Activated CD4-positive, alpha-beta memory T cell treated with anti-CD3 and anti-CD28 coated beads, Interleukin-2, amount 10 ng/mL, durations not matched to agents 7 days and 5 days (primary cell): ENCODE measurements around the gene PSMD1. TPM values are rescaled to one million over a fixed set of nuclear protein-coding genes. Genes with fewer than 3 reads are reported as not detected.

Experiments
- CTCF ChIA-PET: fragments of 350-600 bp; sonication (Branson Sonifier 250); formaldehyde crosslinking; loops from one replicate; lab custom pipeline; 2021; ENCODE audit warnings: antibody characterized with exemption, inconsistent platforms; lab: Charles Lee
- POLR2A ChIA-PET: fragments of 350-600 bp; sonication (Branson Sonifier 250); formaldehyde crosslinking; loops from one replicate; lab custom pipeline; 2021; ENCODE audit warnings: antibody characterized with exemption; lab: Charles Lee
- DNase-seq: peaks from one replicate; pipeline ENCODE4 v3.0.0-alpha.2; 2020
- H3K27ac Mint-ChIP-seq: one replicate; pipeline ENCODE4 v1.8.0; 2021; ENCODE audit warnings: mild to moderate bottlenecking, mixed read lengths
- H3K27me3 Mint-ChIP-seq: one replicate; pipeline ENCODE4 v1.8.0; 2021; ENCODE audit warnings: mixed read lengths
- H3K36me3 Mint-ChIP-seq: one replicate; pipeline ENCODE4 v1.8.0; 2021; ENCODE audit warnings: low read depth, mixed read lengths
- H3K4me1 Mint-ChIP-seq: one replicate; pipeline ENCODE4 v1.8.0; 2021; ENCODE audit warnings: mixed read lengths
- H3K4me3 Mint-ChIP-seq: one replicate; pipeline ENCODE4 v1.8.0; 2021; ENCODE audit warnings: mild to moderate bottlenecking, mixed read lengths
- H3K9me3 Mint-ChIP-seq: one replicate; pipeline ENCODE4 v1.8.0; 2021; ENCODE audit warnings: mixed read lengths
- total RNA-seq, 2 experiments: library from RNA; stranded (reverse); gene quantifications; one replicate each; pipeline ENCODE4 v1.2.3, GENCODE V29; 2021

The PSMD1 gene
- total RNA-seq, 2 experiments from 2014 or later: 79.3 to 80.0 TPM

- ChIA-PET POLR2A (interaction anchor here (1.0 to 1.6 kb wide), 2 partner anchors 10 to 304 kb away, joined by 3 to 4 read pairs; partner anchors contain the start of gene NCL), CTCF (no interaction called here)
- H3K9me3 Mint-ChIP-seq: no peaks in the 10 kb centered on the region
- H3K4me3 Mint-ChIP-seq: no peak overlapping the region
- peaks cover 15% of the 10 kb centered on the region for H3K4me1 Mint-ChIP-seq
- DNase-seq: no peak
- no peaks in the 10 kb centered on the region for H3K27me3 Mint-ChIP-seq
- peaks cover 19% of the 10 kb centered on the region for H3K36me3 Mint-ChIP-seq
- H3K27ac Mint-ChIP-seq: no peak overlapping the region
These were observed 104.0 kb downstream of the PSMD1 start for GRCh38 chr2:231160701-231161100.

GRCh38 chr2:231161252-231161839 is 104.7 kb downstream of the PSMD1 start:
- peaks cover 24% of the 10 kb centered on the region for H3K36me3 Mint-ChIP-seq
- DNase-seq: no peak
- H3K27ac Mint-ChIP-seq: peak overlapping the region; percentile 31
- ChIA-PET CTCF (interaction anchor here (0.9 kb wide), 1 partner anchor 321 kb away, joined by 3 read pairs; no protein-coding TSS in a partner anchor), POLR2A (interaction anchor here (1.0 kb wide), 1 partner anchor 303 kb away, joined by 4 read pairs; the partner anchor contains the start of gene NCL)
- H3K4me3 Mint-ChIP-seq: no peak overlapping the region
- peaks cover 15% of the 10 kb centered on the region for H3K4me1 Mint-ChIP-seq
- no peaks in the 10 kb centered on the region for H3K27me3 Mint-ChIP-seq
- H3K9me3 Mint-ChIP-seq: no peaks in the 10 kb centered on the region

- H3K4me1 Mint-ChIP-seq: peaks cover 15% of the 10 kb centered on the region
- peaks cover 28% of the 10 kb centered on the region for H3K36me3 Mint-ChIP-seq
- no peak for DNase-seq
- ChIA-PET CTCF (interaction anchor here (0.9 kb wide), 1 partner anchor 320 kb away, joined by 3 read pairs; no protein-coding TSS in a partner anchor), POLR2A (no interaction called here)
- H3K27me3 Mint-ChIP-seq: no peaks in the 10 kb centered on the region
- peak overlapping the region; percentile 31 for H3K27ac Mint-ChIP-seq
- H3K9me3 Mint-ChIP-seq: no peaks in the 10 kb centered on the region
- no peak overlapping the region for H3K4me3 Mint-ChIP-seq
These were observed 105.2 kb downstream of the PSMD1 start for GRCh38 chr2:231161877-231162329.

GRCh38 chr2:231163011-231163410 is 106.3 kb downstream of the PSMD1 start:
- Mint-ChIP-seq H3K27me3 (no peaks in the 10 kb centered on the region), H3K27ac (no peak overlapping the region), H3K9me3 (no peaks in the 10 kb centered on the region), H3K4me3 (no peak overlapping the region), H3K36me3 (peaks cover 37% of the 10 kb centered on the region), H3K4me1 (peaks cover 16% of the 10 kb centered on the region)
- ChIA-PET CTCF (no interaction called here), POLR2A (no interaction called here)
- no peak for DNase-seq

DNA sequence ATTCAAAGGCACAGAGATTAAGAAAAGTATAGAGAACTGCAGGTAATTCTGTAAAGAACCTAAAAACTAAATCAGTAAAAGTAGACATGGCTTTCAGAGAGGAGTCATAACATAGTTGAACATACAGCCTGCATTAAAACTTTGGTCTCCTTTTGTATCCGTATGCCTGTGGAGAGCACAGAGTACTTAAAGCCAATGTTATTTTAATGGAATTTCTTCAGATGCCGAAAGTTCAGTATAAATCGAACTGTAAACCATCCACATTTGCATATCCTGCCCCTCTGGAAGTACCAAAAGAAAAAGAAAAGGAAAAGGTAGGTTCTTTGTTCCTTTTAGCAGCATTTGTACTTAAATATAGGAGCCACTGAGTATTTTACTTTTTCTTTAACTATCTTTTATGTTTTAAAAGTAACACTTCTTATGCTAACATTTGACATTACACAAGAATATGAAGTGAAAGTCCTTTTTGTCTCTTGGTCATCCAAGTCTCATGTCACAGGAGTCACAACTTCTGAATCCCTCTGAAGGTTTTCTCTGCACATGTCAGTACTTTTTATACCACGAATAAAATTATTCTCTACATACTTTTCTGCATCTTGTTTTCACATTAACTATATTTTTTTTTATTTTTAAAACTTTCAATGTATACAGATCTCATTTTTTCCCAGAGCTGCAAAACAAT is 106.9 kb downstream of the PSMD1 start:
- Mint-ChIP-seq H3K36me3 (peaks cover 42% of the 10 kb centered on the region), H3K27ac (no peak overlapping the region)
- POLR2A ChIA-PET: no interaction called here

GRCh38 chr2:231167745-231168459 is 111.2 kb downstream of the PSMD1 start:
- Mint-ChIP-seq H3K9me3 (no peaks in the 10 kb centered on the region), H3K4me1 (peaks cover 6% of the 10 kb centered on the region), H3K4me3 (no peak overlapping the region), H3K27ac (no peak overlapping the region), H3K36me3 (peaks cover 66% of the 10 kb centered on the region), H3K27me3 (no peaks in the 10 kb centered on the region)
- CTCF ChIA-PET: interaction anchor here (0.6 kb wide), 1 partner anchor 342 kb away, joined by 3 read pairs; no protein-coding TSS in a partner anchor
- POLR2A ChIA-PET: no interaction called here
- DNase-seq: no peak

More for the DNA sequence above, 106.9 kb downstream of the PSMD1 start:
- no peak overlapping the region for H3K4me3 Mint-ChIP-seq
- H3K27me3 Mint-ChIP-seq: no peaks in the 10 kb centered on the region
- no peaks in the 10 kb centered on the region for H3K9me3 Mint-ChIP-seq
- DNase-seq: no peak
- CTCF ChIA-PET: no interaction called here
- peaks cover 19% of the 10 kb centered on the region for H3K4me1 Mint-ChIP-seq

GRCh38 chr2:231168460-231169139 is 111.9 kb downstream of the PSMD1 start:
- POLR2A ChIA-PET: no interaction called here
- peaks cover 63% of the 10 kb centered on the region for H3K36me3 Mint-ChIP-seq
- no peak overlapping the region for H3K27ac Mint-ChIP-seq
- no peak for DNase-seq
- peaks cover 6% of the 10 kb centered on the region for H3K4me1 Mint-ChIP-seq
- no peaks in the 10 kb centered on the region for H3K9me3 Mint-ChIP-seq
- CTCF ChIA-PET: no interaction called here
- no peaks in the 10 kb centered on the region for H3K27me3 Mint-ChIP-seq
- H3K4me3 Mint-ChIP-seq: no peak overlapping the region

DNA sequence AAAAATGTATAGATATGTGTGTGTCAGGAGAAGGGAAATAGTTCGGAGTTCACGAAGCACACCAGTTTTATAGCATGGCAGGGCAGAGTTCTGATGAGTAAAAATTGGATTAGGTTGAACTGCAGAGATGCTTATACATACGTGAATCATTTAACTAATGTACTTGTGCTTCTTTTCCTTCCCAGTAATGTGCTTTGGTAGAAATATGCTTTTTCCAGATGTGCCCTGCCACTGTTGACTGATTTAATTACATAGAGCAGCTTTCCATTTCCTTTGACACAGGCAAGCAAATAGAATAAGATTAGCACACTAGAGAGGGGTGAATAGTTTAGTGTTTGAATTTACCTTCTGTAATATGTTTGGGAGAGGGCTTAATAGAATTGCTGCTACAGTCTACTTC is 112.8 kb downstream of the PSMD1 start:
- Mint-ChIP-seq H3K4me1 (peaks cover 6% of the 10 kb centered on the region), H3K36me3 (peaks cover 68% of the 10 kb centered on the region), H3K4me3 (no peak overlapping the region), H3K27me3 (no peaks in the 10 kb centered on the region), H3K9me3 (no peaks in the 10 kb centered on the region), H3K27ac (no peak overlapping the region)
- no peak for DNase-seq
- POLR2A ChIA-PET: no interaction called here
- CTCF ChIA-PET: no interaction called here

GRCh38 chr2:231170055-231170454 is 113.4 kb downstream of the PSMD1 start:
- ChIA-PET CTCF (no interaction called here), POLR2A (interaction anchor here (0.7 kb wide), 1 partner anchor 19 kb away, joined by 3 read pairs; no protein-coding TSS in a partner anchor)
- Mint-ChIP-seq H3K9me3 (no peaks in the 10 kb centered on the region), H3K4me1 (peaks cover 6% of the 10 kb centered on the region), H3K27ac (no peak overlapping the region), H3K36me3 (peaks cover 72% of the 10 kb centered on the region), H3K4me3 (no peak overlapping the region), H3K27me3 (no peaks in the 10 kb centered on the region)
- no peak for DNase-seq

GRCh38 chr2:231172025-231172424 is 115.4 kb downstream of the PSMD1 start:
- H3K27ac Mint-ChIP-seq: no peak overlapping the region
- peaks cover 8% of the 10 kb centered on the region for H3K4me1 Mint-ChIP-seq
- no peaks in the 10 kb centered on the region for H3K9me3 Mint-ChIP-seq
- H3K27me3 Mint-ChIP-seq: no peaks in the 10 kb centered on the region
- no peak overlapping the region for H3K4me3 Mint-ChIP-seq
- POLR2A ChIA-PET: no interaction called here
- CTCF ChIA-PET: no interaction called here
- H3K36me3 Mint-ChIP-seq: peaks cover 69% of the 10 kb centered on the region
- no peak for DNase-seq

DNA sequence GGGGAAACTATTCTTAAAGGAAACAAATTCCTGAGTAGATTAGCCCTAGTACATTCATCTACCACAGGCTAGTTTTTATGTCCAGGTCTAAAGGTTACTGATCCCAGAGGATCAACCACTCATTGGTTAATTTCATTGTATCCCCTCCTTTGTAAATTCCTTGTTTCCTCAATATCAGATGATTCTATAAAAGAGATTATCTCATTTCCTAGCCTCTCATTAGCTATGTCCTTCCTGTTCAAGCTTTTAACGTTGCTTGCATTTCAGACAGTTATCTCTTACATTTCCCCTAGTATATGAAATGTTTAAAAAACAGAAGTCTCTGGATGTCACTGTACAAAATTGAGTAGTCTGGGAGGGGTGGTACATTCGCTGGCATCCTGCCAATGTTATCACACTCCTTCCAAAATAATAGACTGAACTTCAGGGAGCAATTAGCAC is 117.6 kb downstream of the PSMD1 start:
- Mint-ChIP-seq H3K4me1 (peaks cover 7% of the 10 kb centered on the region), H3K27me3 (no peaks in the 10 kb centered on the region), H3K36me3 (peaks cover 58% of the 10 kb centered on the region), H3K27ac (no peak overlapping the region), H3K4me3 (no peak overlapping the region), H3K9me3 (no peaks in the 10 kb centered on the region)
- ChIA-PET CTCF (no interaction called here), POLR2A (interaction anchor here (0.7 kb wide), 1 partner anchor 64 kb away, joined by 3 read pairs; no protein-coding TSS in a partner anchor)
- no peak for DNase-seq

DNA sequence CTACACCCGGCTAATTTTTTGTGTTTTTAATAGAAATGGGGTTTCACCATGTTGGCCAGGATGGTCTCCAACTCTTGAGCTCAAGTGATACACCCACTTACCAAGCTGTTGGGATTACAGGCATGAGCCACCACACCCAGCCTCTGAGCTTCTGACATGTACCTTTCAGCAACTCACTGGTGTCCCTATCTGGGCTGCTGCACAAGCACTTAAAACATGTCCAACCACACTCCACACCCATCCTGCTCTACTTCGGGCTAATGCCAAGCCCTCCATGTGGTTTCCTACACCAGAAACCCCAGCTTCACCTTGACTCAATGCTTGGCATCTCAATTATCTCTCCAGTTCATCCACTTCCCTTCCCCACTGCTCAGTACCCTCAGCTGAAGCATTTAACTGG is 119.4 kb downstream of the PSMD1 start:
- Mint-ChIP-seq H3K9me3 (no peaks in the 10 kb centered on the region), H3K4me1 (peaks cover 17% of the 10 kb centered on the region), H3K4me3 (no peak overlapping the region), H3K27me3 (no peaks in the 10 kb centered on the region), H3K27ac (no peak overlapping the region), H3K36me3 (peaks cover 42% of the 10 kb centered on the region)
- POLR2A ChIA-PET: no interaction called here
- CTCF ChIA-PET: no interaction called here
- no peak for DNase-seq
